K562 (cell line): ENCODE measurements around the gene MIER2. TPM values are rescaled to one million over a fixed set of nuclear protein-coding genes. Genes with fewer than 3 reads are reported as not detected.

Experiments
- ATAC-seq: fragments of 200-7000 bp; cut with Tn5 transposase; 3 replicates; pipeline ENCODE4 v1.9.1; 2020; ENCODE audit warnings: moderate library complexity
- BruUV-seq: library from RNA; stranded (reverse); fragments of 400-500 nt; replicated peaks from 2 replicates; lab custom pipeline; 2021; lab: Mats Ljungman, UMichigan
- CTCF ChIA-PET: fragments of 300-600 bp; formaldehyde crosslinking; extraction: SDS; loops from one replicate; lab custom pipeline; 2021; ENCODE audit warnings: low intra/inter-chr PET ratio; lab: Yijun Ruan, JAX
- POLR2A ChIA-PET: fragments of 300-600, 350-650 bp; sonication (Branson Sonifier 250); formaldehyde crosslinking; extraction: SDS; loops from one replicate; lab custom pipeline; 2021; ENCODE audit warnings: antibody characterized with exemption, inconsistent platforms; lab: Yijun Ruan, JAX
- DNase-seq, 4 experiments: peaks; one replicate each; pipeline versions ENCODE4 v3.0.0 to v3.0.0-alpha.2; 2011 to 2018; ENCODE audit warnings: low spot score in 3 of 4, mixed read lengths in 3 of 4; ENCODE audit errors: extremely low read depth in 1 of 4
- FAIRE-seq: peaks from 2 replicates; lab custom pipeline; 2011; peaks lifted over from hg19 to GRCh38; lab: Jason Lieb, UNC
- H2AFZ ChIP-seq: 2 replicates; pipeline ENCODE4 v1.6.0; 2011; ENCODE audit warnings: low read depth, low read length, control low read depth, inconsistent platforms
- H3K27ac ChIP-seq: fragments of 200-600 bp; 3 replicates; pipeline ENCODE4 v1.8.0; 2011; ENCODE audit warnings: low read depth, mild to moderate bottlenecking, control low read depth, inconsistent platforms, low read length, moderate library complexity, mixed read lengths; ENCODE audit errors: extremely low read depth
- H3K27me3 ChIP-seq, 2 experiments: fragments of 300-600 bp in 1 of 2; 2 replicates in 1 of 2; 3 replicates in 1 of 2; pipeline versions ENCODE4 v1.6.0 to v1.8.0; 2011; ENCODE audit warnings: inconsistent platforms in 2 of 2, low read length in 2 of 2, mild to moderate bottlenecking in 1 of 2, mixed read lengths in 1 of 2, moderate library complexity in 1 of 2; ENCODE audit not compliant: control insufficient read depth in 2 of 2, insufficient read depth in 2 of 2
- H3K36me3 ChIP-seq: fragments of 300-600 bp; 3 replicates; pipeline ENCODE4 v1.8.0; 2011; ENCODE audit warnings: mild to moderate bottlenecking, low read length, inconsistent platforms; ENCODE audit not compliant: control insufficient read depth, insufficient read depth
- H3K4me1 ChIP-seq, 2 experiments: fragments of 200-600 bp in 1 of 2; replicated peaks in 1 of 2; 2 replicates in 1 of 2; 3 replicates in 1 of 2; pipeline versions ENCODE4 v1.5.1 to v1.8.0; 2011; ENCODE audit warnings: inconsistent platforms in 2 of 2, low read length in 2 of 2, mild to moderate bottlenecking in 1 of 2, mixed read lengths in 1 of 2, moderate library complexity in 1 of 2; ENCODE audit not compliant: control insufficient read depth in 2 of 2, insufficient read depth in 2 of 2
- H3K4me2 ChIP-seq: 2 replicates; pipeline ENCODE4 v1.6.1; 2011; ENCODE audit warnings: low read length, control low read depth, inconsistent platforms, mixed read lengths; ENCODE audit not compliant: insufficient read depth
- H3K4me3 ChIP-seq: fragments of 200-600 bp; sonication (generic), shearing (Covaris generic); 2 replicates; pipeline ENCODE4 v1.5.1; 2016; ENCODE audit warnings: control low read depth, inconsistent platforms
- H3K79me2 ChIP-seq: fragments of 200-600 bp; 3 replicates; pipeline ENCODE4 v1.8.0; 2011; ENCODE audit warnings: low read length, inconsistent platforms; ENCODE audit not compliant: control insufficient read depth, insufficient read depth
- H3K9ac ChIP-seq, 2 experiments: 2 replicates each; pipeline versions ENCODE4 v1.6.0 to v1.6.1; 2011; ENCODE audit warnings: low read depth in 2 of 2, low read length in 2 of 2, control low read depth in 1 of 2, inconsistent platforms in 1 of 2, mild to moderate bottlenecking in 1 of 2, mixed read lengths in 1 of 2; ENCODE audit not compliant: insufficient read depth in 1 of 2
- H3K9me1 ChIP-seq: one replicate; pipeline ENCODE4 v1.6.0; 2011; ENCODE audit warnings: inconsistent platforms, mild to moderate bottlenecking, low read length, moderate library complexity; ENCODE audit not compliant: control insufficient read depth, insufficient read depth
- H3K9me3 ChIP-seq: replicated peaks from 2 replicates; pipeline ENCODE4 v1.5.1; 2011; ENCODE audit warnings: low read depth, low read length, inconsistent platforms; ENCODE audit not compliant: control insufficient read depth, insufficient read depth
- H4K20me1 ChIP-seq: replicated peaks from 2 replicates; pipeline ENCODE4 v1.6.1; 2011; ENCODE audit warnings: low read length, inconsistent platforms, mixed read lengths; ENCODE audit not compliant: control insufficient read depth, insufficient read depth
- ELF4 ChIP-seq: fragments of 450-650 bp; formaldehyde crosslinking; IDR thresholded peaks from 2 replicates; pipeline ENCODE4 v1.4.0; 2022; ENCODE audit warnings: missing genetic modification characterization
- FOXA1 ChIP-seq: fragments of 450-650 bp; IDR thresholded peaks from 2 replicates; pipeline ENCODE4 v1.6.1; 2016; ENCODE audit warnings: mild to moderate bottlenecking, borderline replicate concordance
- HBP1 ChIP-seq: fragments of 450-650 bp; formaldehyde crosslinking; IDR thresholded peaks from 2 replicates; pipeline ENCODE4 v1.4.0; 2022; ENCODE audit warnings: missing genetic modification characterization
- KHSRP ChIP-seq: fragments of 450-650 bp; IDR thresholded peaks from 2 replicates; pipeline ENCODE4 v1.6.1; 2017
- MECOM ChIP-seq: fragments of 250-450 bp; sonication (Bioruptor Pico); IDR thresholded peaks from 2 replicates; pipeline ENCODE4 v1.8.0; 2022; ENCODE audit warnings: inconsistent platforms
- MIER1 ChIP-seq: fragments of 450-650 bp; IDR thresholded peaks from 2 replicates; pipeline ENCODE4 v1.6.1; 2016; ENCODE audit warnings: antibody characterized with exemption, mild to moderate bottlenecking, low read depth
- MXI1 ChIP-seq: IDR thresholded peaks from 2 replicates; pipeline ENCODE4 v1.6.1; 2011; ENCODE audit warnings: low read depth, mild to moderate bottlenecking, improper control_type of control experiment, low read length
- SIN3B ChIP-seq: fragments of 450-650 bp; IDR thresholded peaks from 2 replicates; pipeline ENCODE4 v1.6.1; 2017; ENCODE audit warnings: low read depth, mild to moderate bottlenecking, moderate library complexity
- SREBF2 ChIP-seq: sonication (generic); formaldehyde crosslinking; IDR thresholded peaks from 2 replicates; pipeline ENCODE4 v1.4.0; 2020; ENCODE audit warnings: mild to moderate bottlenecking, missing genetic modification reagents
- STAT5B ChIP-seq: fragments of 250-450 bp; sonication (Bioruptor Pico); IDR thresholded peaks from 2 replicates; pipeline ENCODE4 v1.8.0; 2021; ENCODE audit warnings: mild to moderate bottlenecking, inconsistent platforms
- TEAD1 ChIP-seq, 2 experiments: fragments of 450-650 bp in 1 of 2; sonication (generic) in 1 of 2; formaldehyde crosslinking; IDR thresholded peaks; 2 replicates each; pipeline versions ENCODE4 v1.4.0 to v1.8.0; 2020 to 2022; ENCODE audit warnings: mild to moderate bottlenecking in 2 of 2, missing genetic modification reagents in 1 of 2
- ZBTB5 ChIP-seq: fragments of 450-650 bp; IDR thresholded peaks from 2 replicates; pipeline ENCODE4 v1.6.1; 2017; ENCODE audit warnings: antibody characterized with exemption
- ZEB2 ChIP-seq: fragments of 450-650 bp; IDR thresholded peaks from 2 replicates; pipeline ENCODE4 v1.6.1; 2016
- ZNF124 ChIP-seq: sonication (generic); formaldehyde crosslinking; IDR thresholded peaks from 2 replicates; pipeline ENCODE4 v1.8.1; 2022; ENCODE audit warnings: missing genetic modification reagents
- ZNF778 ChIP-seq: fragments of 450-650 bp; formaldehyde crosslinking; IDR thresholded peaks from 2 replicates; pipeline ENCODE4 v1.4.0; 2020; ENCODE audit warnings: mild to moderate bottlenecking, moderate library complexity
- WGBS: fragments of 100-300 bp; shearing (Covaris generic); methylation state at CpG from one replicate; pipeline ENCODE4 v1.1.6; 2016; ENCODE audit warnings: low coverage, mixed read lengths; ENCODE audit not compliant: insufficient coverage; ENCODE audit errors: missing lambda C conversion rate; 5-methylcytosine and 5-hydroxymethylcytosine counted together
- in situ Hi-C: fragments of 300-500 bp; cut with MboI; formaldehyde crosslinking; loops from 4 replicates; pipeline ENCODE4 v1.15.0; 2018; ENCODE audit warnings: inconsistent platforms, mixed read lengths
- intact Hi-C: fragments of 100-400 bp; cut with micrococcal nuclease; formaldehyde crosslinking; loops from 2 replicates; pipeline ENCODE4 v1.14.2; 2022
- polyA plus RNA-seq, 8 experiments: library from polyadenylated mRNA; depleted of rRNA in 4 of 8; stranded (reverse) in 5 of 8; unstranded in 3 of 8; fragments of >200 nt; fragmentation: Nextera tagmentation in 2 of 8; fragmentation: Illumina TruSeq in 1 of 8; extraction: Ambion mirVana in 2 of 8; extraction: Trizol in 1 of 8; gene quantifications; 2 replicates each; pipeline versions ENCODE4 v1.2.1 to v1.2.3, GENCODE V29; 2011 to 2014; ENCODE audit warnings: inconsistent platforms in 1 of 8, missing spikeins in 1 of 8
- total RNA-seq, 7 experiments: library from RNA; depleted of rRNA in 6 of 7; stranded (reverse); fragments of >200 nt in 6 of 7; fragmentation: Illumina TruSeq in 2 of 7; extraction: Trizol in 2 of 7; gene quantifications; 2 replicates each; pipeline versions ENCODE4 v1.2.1 to v1.2.3, GENCODE V29; 2011 to 2021; ENCODE audit warnings: low replicate concordance in 1 of 7
- TF ChIP-seq, protein P1 (sequence below): fragments of 250-450 bp; sonication (Bioruptor Pico); IDR thresholded peaks from 2 replicates; pipeline ENCODE4 v1.5.0; 2022; ENCODE audit warnings: mild to moderate bottlenecking
- TF ChIP-seq, protein P2 (sequence below): conservative IDR thresholded peaks from 2 replicates; pipeline ENCODE4 v1.6.1; 2011; ENCODE audit warnings: low read depth, mild to moderate bottlenecking, low read length; ENCODE audit not compliant: control insufficient read depth

The MIER2 gene
- total and polyA plus RNA-seq, 9 of the 15 experiments (the other 6 are each of a cell fraction or from before 2014, with no cell fraction given): 0.46 to 34.7 (median 15.6) TPM

DNA sequence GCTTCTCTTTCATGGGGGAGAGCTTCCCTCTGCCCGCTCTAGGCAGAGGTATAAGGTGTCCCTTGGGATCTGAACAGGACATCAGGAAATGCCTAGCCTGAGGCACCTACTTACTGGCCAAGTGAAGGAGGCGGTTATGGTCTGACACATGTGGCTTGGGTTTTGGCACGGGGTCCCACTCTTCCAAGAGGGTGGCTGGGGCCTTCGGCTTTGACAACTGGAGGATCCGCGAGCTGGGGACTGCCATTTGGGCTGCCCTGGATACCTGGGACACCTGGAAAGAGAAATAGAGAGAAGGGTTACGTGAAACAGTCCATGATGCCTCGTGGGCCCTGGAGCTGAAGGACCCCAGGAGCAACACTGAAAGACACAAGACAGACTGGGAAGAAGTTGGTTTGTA, 22.4 kb upstream of the MIER2 start:
- no peak overlapping the region for H3K4me3 ChIP-seq
- peaks cover 0 to 10% of the 10 kb centered on the region in 2 experiments; a peak in 3 of 5 replicates for H3K4me1 ChIP-seq
- no peak overlapping the region for H3K9ac ChIP-seq
- BruUV-seq: no TSS peak
- no peaks in the 10 kb centered on the region for H3K79me2 ChIP-seq
- intact Hi-C loops: no loop called here
- no peaks in the 10 kb centered on the region for H4K20me1 ChIP-seq
- ATAC-seq (no peak), FAIRE-seq (no peak), DNase-seq (no peak)
- H3K27ac ChIP-seq: no peak overlapping the region
- no peaks in the 10 kb centered on the region for H3K36me3 ChIP-seq
- ChIA-PET POLR2A (interaction anchor here (0.5 to 1.1 kb wide), 2 partner anchors 40 to 176 kb away, joined by 3 read pairs; no protein-coding TSS in a partner anchor), CTCF (no interaction called here)
- in situ Hi-C loops: no loop called here
- WGBS: 7% methylated on average over 8 of the region's 8 CpGs
- H2AFZ ChIP-seq: no peak overlapping the region
- no peaks in the 10 kb centered on the region for H3K9me1 ChIP-seq
- H3K9me3 ChIP-seq: no peaks in the 10 kb centered on the region
- H3K4me2 ChIP-seq: no peak overlapping the region
- peaks cover 51 to 82% of the 10 kb centered on the region in 2 experiments for H3K27me3 ChIP-seq
- no peak for TF ChIP-seq ZNF778 (CRISPR knock-in tag)
- no peak for TF ChIP-seq MXI1
- TF ChIP-seq, protein P1, sequence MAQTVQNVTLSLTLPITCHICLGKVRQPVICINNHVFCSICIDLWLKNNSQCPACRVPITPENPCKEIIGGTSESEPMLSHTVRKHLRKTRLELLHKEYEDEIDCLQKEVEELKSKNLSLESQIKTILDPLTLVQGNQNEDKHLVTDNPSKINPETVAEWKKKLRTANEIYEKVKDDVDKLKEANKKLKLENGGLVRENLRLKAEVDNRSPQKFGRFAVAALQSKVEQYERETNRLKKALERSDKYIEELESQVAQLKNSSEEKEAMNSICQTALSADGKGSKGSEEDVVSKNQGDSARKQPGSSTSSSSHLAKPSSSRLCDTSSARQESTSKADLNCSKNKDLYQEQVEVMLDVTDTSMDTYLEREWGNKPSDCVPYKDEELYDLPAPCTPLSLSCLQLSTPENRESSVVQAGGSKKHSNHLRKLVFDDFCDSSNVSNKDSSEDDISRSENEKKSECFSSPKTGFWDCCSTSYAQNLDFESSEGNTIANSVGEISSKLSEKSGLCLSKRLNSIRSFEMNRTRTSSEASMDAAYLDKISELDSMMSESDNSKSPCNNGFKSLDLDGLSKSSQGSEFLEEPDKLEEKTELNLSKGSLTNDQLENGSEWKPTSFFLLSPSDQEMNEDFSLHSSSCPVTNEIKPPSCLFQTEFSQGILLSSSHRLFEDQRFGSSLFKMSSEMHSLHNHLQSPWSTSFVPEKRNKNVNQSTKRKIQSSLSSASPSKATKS (CRISPR knock-in tag): no peak
- no peak for TF ChIP-seq ZBTB5
- no peak for TF ChIP-seq ELF4
- no peak for TF ChIP-seq HBP1 (CRISPR knock-in tag)
- no peak for TF ChIP-seq SIN3B
- TF ChIP-seq ZNF124 (CRISPR knock-in tag): no peak
- TF ChIP-seq SREBF2 (CRISPR knock-in tag): no peak
- TF ChIP-seq TEAD1 (CRISPR knock-in tag; IDR thresholded peaks at IDR 0.05): no peak
- no peak for TF ChIP-seq ZEB2
- TF ChIP-seq KHSRP: no peak
- no peak for TF ChIP-seq MIER1
- no peak for TF ChIP-seq MECOM (CRISPR knock-in tag)
- TF ChIP-seq, protein P2, sequence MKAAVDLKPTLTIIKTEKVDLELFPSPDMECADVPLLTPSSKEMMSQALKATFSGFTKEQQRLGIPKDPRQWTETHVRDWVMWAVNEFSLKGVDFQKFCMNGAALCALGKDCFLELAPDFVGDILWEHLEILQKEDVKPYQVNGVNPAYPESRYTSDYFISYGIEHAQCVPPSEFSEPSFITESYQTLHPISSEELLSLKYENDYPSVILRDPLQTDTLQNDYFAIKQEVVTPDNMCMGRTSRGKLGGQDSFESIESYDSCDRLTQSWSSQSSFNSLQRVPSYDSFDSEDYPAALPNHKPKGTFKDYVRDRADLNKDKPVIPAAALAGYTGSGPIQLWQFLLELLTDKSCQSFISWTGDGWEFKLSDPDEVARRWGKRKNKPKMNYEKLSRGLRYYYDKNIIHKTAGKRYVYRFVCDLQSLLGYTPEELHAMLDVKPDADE: no peak
- TF ChIP-seq STAT5B (CRISPR knock-in tag): no peak
- no peak for TF ChIP-seq FOXA1
